HG02840 (cell line): Measurements from ENCODE around the gene ZNF512.
"Not testable (repeated sequence)": the region's sequence is repeated elsewhere in the genome, so short reads cannot be mapped to it uniquely, and the experiment has no call there.

Experiments used
- ATAC-seq: cut with Tn5 transposase; IDR thresholded peaks from one replicate; pipeline ENCODE4 v1.9.1; 2021; ENCODE audit warnings: mild to moderate bottlenecking, moderate library complexity, moderate number of reproducible peaks; ENCODE audit not compliant: unreplicated experiment, low FRiP score

Gene ZNF512

DNA sequence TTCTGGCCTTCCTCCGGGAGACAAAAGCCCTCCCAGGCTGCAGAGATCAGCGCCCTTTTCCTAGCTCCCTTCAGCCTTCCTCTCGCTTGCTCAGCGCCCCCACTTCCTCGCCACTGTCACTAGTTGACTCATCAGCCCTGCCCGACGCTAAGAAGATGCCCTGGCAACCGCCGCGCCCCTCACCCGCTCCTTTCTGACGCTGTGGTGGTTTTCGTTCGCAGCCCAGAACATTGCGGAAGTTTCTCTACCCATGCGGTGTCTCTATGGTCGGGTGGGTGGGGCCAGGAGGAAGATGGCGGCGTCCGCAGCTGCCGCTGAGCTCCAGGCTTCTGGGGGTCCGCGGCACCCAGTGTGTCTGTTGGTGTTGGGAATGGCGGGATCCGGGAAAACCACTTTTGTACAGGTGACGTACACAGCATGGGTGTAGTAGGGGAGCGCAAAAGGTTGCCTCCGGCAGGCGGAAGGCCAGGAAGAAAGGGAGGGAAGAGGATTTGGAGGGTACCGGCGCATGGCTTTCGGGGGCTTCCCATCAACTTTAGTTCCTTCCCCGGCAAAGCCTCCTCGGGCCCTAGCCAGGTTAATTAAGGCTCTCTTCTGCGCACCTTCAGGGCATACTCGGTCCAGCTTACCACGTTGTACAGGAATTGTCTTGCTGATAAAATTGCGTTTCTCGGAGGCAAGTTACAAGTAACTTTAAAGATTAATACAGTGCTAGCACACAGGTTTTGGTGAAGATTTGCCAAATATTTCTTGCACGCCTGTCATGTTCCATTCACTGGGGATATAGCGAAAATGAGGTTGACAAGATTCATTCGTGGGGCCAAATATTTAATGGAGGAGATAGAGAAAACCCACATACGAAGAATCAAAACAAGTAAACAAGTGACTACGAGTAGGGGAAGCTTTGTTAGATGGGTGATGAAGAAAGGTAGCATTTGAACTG is 46.2 kb downstream of the ZNF512 start, which contains the start of the genes CCDC121 and GPN1:
Gene CCDC121 (minus strand): TSS at position 246 of the 943 bp plus-strand sequence. CDS start 1,213 bp downstream, outside the sequence.
Gene GPN1 (plus strand): TSS at position 284 of the 943 bp plus-strand sequence. CDS start 9 bp downstream, at position 293.
- ATAC-seq: peak; percentile 97

DNA sequence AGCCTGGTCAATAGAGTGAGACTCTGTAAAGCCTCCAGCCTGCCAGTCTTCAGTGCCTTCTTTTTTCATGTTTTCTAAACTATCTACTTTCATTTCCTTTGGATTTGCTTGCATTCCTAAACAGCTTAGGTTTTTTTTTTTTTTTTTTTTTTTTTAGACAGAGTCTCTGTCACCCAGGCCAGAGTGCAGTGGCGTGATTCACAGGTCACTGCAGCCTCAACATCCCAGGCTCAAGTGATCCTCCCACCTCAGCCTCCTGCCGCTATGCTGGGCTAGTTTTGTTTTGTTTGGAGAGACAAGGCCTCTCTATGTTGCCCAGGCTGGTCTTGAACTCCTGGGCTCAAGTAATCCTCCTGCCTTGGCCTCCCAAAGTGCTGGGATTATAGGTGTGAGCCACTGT is 47.4 kb downstream of the ZNF512 start:
- not testable (repeated sequence) for ATAC-seq

DNA sequence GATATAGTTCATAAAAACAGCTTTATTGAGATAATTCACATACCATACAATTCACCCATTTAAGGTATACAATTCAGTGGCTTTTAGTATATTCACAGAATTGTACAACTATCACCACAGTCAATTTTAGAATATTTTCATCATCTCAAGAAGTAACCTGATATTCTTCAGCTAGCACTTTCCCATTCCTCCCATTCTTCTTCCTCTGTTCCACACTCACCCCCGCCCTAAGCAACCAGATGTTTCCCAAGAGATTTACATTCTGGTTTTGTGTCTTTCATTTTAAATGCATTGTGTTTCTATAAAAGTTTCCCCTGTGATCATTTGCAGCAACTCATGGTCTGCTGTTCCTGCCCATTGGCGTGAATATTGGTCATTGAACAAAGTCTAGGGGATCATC is 51.4 kb downstream of the ZNF512 start:
- no peak for ATAC-seq

GRCh38 chr2:27636766-27637165 is 53.9 kb downstream of the ZNF512 start:
- ATAC-seq: no peak

DNA sequence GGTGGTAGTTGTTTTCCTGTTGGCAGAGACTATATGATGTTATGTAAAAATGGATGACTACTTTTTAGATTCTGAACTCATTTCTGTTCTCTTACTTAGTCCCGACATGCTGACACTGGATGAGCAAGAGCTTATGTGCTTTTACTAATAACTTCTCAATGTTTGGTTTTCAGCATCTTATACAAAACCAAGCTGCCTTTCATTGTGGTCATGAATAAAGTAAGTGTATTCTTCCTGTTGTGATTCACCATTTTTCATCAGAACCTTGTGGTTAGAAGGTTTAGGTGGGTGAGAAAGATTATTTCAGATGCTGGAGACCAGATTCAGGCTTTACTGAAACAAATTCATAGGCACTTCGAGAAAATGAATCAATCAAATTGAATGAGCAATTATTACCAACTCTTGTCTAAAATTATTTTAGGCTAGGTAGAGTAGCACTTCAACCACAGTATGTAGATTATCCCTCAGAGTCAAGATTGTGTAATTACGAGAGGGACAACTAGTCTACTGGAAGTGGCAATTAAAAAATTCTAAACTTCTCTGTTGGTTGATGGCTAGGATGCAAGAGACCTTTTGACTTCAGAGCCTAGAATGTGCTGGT is 55.3 kb downstream of the ZNF512 start:
- ATAC-seq: no peak

- no peak for ATAC-seq
Observed at GRCh38 chr2:27638709-27639108, 55.9 kb downstream of the ZNF512 start.

GRCh38 chr2:27640722-27641245 is 57.9 kb downstream of the ZNF512 start:
- ATAC-seq: no peak

DNA sequence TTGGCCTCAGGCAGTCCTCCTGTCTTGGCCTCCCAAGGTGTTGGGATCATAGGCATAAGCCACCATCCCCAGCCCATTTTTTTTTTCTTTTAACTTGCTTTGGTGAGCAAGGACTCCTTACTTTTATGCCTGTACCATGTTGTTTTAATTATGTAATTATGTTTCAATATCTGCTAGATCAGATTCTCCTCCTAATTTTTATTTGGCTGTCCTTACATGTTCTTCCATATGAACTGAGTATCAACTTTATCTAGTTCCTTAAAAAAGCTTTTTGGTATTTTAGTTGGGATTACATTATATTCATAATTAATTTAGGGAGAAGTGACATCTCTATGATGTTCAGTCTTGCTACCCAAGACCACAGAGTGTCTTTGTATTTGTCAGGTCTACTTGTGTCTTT is 62.4 kb downstream of the ZNF512 start:
- ATAC-seq: no peak

DNA sequence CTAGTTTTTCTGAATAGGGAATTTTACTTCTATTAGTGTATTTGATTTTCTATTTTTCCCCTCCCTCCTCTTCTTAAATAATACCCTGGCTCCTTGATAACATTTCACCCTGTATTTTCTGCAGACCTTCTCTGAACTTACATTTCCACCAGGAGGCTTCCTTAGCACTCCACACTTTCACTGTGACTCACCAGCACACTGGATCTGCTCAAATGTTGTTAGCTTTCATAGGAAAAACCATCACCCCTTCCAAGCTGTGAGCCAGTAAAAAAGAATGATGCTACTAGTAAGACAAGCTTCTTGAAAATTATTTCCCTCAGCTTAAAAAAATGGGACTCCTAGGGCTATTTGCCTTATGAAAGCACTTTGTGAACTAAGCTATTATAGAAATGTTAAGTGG is 64.4 kb downstream of the ZNF512 start:
- ATAC-seq: no peak

- ATAC-seq: no peak
Observed at GRCh38 chr2:27647737-27648136, 64.9 kb downstream of the ZNF512 start.

GRCh38 chr2:27651056-27651455 is 68.2 kb downstream of the ZNF512 start:
- no peak for ATAC-seq

DNA sequence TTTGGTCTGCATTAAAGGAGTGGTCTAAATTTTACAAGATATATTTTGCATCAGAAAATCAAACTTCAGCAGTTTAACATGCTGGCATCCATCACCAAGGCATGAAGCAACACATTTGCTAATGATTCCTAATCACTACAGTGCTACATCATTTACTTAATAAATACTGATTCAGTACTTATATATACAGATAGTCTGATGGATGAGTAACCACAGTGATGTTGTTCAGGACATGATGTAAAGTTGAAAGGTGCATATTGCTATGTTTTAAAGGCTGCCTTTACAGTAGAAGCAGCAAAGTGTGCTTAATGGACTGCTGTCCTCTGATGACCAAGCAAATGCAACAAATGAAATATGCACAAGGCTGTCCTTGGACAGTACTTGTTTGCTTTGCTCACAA is 69.5 kb downstream of the ZNF512 start:
- no peak for ATAC-seq

- no peak for ATAC-seq
Observed at GRCh38 chr2:27652790-27653189, 69.9 kb downstream of the ZNF512 start.

DNA sequence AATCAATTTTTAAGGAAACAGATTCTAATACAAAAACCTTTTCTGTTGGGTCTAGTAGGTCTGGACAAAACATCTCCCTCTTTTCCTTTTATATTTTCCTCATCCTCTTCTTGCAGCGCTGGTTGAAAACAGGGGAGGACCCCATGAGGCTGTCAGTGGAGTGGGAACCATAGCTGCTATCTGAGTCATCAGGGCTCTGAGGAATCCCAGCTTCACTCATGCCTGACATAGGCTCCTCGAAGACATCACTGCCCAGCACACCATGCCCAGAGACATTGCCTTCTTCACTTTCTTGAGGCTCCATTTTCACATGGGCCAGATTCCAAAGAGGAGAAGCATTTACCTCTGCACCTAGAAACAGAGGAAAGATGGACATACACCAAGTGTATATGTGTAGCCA is 70.6 kb downstream of the ZNF512 start:
- ATAC-seq: no peak

DNA sequence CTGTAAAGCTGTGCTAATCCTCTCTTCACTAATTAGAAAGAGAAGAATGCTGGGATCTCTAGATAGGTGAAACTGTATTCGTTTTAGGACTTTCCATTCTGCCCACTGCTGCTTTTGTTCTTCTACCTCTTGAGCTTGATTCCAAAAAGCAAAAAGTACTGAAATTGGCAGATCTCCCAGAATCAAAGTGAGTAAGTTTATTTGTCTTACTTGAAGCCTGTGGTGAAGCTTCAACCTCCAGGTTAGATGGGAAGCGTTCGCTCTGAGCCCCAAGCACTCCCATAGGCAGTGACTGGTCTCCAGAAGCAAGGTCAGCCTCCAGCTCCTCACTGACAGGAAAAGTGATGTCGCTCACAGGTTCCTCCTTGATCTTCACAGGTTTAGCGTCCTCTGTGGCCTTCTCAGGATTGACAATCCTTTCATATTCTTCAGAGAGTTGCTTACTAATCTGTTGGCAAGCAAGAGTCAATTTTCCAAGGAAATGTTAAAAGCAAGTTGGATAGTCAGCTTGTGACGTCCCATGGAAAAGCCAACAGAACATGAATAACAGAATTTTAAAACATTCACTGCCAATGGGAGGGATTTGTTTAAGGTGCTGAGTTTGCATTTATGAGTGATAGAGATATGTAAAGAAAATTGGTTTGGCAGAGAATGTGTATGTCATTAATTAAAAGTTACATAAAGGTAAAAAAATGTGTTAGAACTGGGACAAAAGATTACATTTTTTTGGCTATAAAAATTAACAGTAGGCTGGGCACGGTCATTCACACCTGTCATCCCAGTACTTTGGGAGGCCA is 72.5 kb downstream of the ZNF512 start:
- no peak for ATAC-seq

DNA sequence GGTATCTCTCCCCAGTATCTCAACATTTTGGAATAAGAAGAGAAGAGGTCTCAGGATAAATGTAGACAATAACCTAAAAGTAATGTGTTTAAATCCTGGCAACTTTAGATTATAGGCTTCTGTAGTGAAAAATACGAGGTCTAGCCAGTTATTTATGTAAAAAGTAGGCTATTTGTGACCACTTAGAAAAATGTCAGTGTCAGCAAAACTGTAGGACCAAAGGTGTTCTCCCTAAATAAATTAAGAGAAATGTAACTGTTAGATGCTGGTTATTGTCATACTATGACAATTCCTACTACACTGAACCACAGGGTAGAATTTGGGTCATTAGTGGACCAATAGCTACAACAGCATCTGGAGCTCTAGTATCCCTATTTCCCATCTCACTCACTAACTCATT is 78.5 kb downstream of the ZNF512 start:
- no peak for ATAC-seq

DNA sequence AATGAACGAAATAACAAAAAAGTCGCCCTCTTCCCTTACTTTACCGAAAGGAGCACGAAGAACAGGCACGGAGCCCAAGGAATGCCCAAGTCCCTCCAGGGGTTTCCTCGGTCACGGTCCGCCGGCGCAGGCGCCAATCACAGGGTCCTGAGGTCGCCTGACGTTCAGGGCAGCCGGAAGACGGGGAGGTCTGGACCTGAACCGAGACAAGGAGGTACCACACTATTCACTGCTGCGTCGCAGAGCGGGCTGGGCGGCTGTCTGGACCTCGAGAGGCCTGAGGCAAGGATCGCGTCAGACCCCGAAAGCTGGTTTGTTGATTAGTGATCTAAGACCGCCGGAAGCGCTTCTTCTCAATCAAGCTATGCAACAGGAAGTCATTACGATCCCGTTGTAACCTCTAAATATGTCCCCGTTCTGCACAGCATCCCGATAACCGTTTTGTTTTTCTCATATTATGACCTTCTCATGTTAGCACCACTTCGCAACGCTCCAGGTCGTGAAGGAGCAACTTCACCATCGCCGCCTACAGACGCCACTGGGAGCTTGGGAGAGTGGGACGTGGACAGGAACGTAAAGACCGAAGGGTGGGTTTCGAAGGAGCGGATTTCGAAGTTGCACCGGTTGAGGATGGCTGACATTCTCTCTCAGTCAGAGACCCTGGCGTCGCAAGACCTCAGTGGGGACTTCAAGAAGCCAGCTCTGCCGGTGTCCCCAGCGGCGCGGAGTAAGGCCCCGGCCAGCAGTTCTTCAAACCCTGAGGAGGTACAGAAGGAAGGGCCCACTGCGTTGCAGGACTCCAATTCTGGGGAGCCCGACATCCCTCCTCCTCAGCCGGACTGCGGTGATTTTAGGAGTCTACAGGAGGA is 80.7 kb downstream of the ZNF512 start, which contains the start of the genes SLC4A1AP and SUPT7L:
Gene SLC4A1AP (plus strand): TSS at position 605 of the 869 bp plus-strand sequence. CDS start 26 bp downstream, at position 631.
Gene SUPT7L (minus strand): TSS at position 330 of the 869 bp plus-strand sequence. CDS start 1,422 bp downstream, outside the sequence.
- ATAC-seq: peak; percentile 70

GRCh38 chr2:27664154-27664574 is 81.3 kb downstream of the ZNF512 start:
- ATAC-seq: no peak

DNA sequence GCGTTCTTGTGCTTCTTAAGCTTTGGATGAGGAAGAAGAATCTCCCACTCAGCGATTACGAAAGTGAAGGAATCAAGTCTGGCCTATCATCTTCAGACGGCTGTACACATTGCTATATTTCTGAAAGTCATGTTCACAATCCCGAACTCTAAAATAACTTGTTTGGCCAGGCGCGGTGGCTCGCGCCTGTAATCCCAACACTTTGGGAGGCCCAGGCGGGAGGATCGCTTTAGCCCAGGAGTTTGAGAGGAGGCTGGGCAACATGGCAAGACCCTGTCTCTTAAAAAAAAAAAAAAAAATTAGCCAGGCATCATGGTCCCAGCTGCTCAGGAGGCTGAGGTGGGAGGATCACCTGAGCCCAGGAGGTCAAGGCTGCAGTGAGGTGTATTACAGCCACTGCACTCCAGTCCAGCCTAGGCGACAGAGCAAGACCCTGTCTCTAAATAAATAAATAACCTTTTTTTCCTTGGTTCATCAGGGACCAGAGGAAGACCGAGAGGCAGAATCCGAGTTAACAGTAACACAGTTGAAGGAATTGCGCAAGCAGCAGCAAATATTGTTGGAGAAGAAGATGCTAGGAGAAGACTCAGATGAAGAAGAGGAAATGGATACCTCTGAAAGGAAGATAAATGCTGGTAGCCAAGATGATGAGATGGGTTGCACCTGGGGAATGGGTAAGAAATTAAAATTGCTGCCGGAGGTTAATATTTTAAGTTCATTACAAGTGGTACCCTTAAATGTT is 82.0 kb downstream of the ZNF512 start:
- no peak for ATAC-seq
